ENCODE measurements around the gene PPP2R1B. TPM values are rescaled to one million over a fixed set of nuclear protein-coding genes. Genes with fewer than 3 reads are reported as not detected.

PPP2R1B gene
- total RNA-seq (10 to 100 TPM; 28.1 to 28.8 TPM), polyA plus RNA-seq (ENCODE audit: insufficient read length in 6 of 6) (10 to 100 TPM; 26.4 to 31.5 (median 30.3) TPM)
- long read RNA-seq, donor 1, full-length matches to known transcripts = 3 of 3 reads
- long read RNA-seq, donor 1, partial matches to known transcripts = 0 of 3 reads
- long read RNA-seq, donor 1, other reads (novel, unspliced or antisense) = 0 of 3 reads
- long read RNA-seq, donor 2, full-length matches to known transcripts = 1 of 1 reads
- long read RNA-seq, donor 2, partial matches to known transcripts = 0 of 1 reads
- long read RNA-seq, donor 2, other reads (novel, unspliced or antisense) = 0 of 1 reads
- long read RNA-seq, donor 3, full-length matches to known transcripts = 5 of 30 reads
- long read RNA-seq, donor 3, partial matches to known transcripts = 25 of 30 reads
- long read RNA-seq, donor 3, other reads (novel, unspliced or antisense) = 0 of 30 reads
- long read RNA-seq, donor 4, full-length matches to known transcripts = 7 of 7 reads
- long read RNA-seq, donor 4, partial matches to known transcripts = 0 of 7 reads
- long read RNA-seq, donor 4, other reads (novel, unspliced or antisense) = 0 of 7 reads
- long read RNA-seq, donor 5, full-length matches to known transcripts = 4 of 72 reads
- long read RNA-seq, donor 5, partial matches to known transcripts = 68 of 72 reads
- long read RNA-seq, donor 5, other reads (novel, unspliced or antisense) = 0 of 72 reads
- long read RNA-seq, donor 6, full-length matches to known transcripts = 1 of 34 reads
- long read RNA-seq, donor 6, partial matches to known transcripts = 33 of 34 reads
- long read RNA-seq, donor 6, other reads (novel, unspliced or antisense) = 0 of 34 reads
- long read RNA-seq, donor 7, full-length matches to known transcripts = 1 of 1 reads
- long read RNA-seq, donor 7, partial matches to known transcripts = 0 of 1 reads
- long read RNA-seq, donor 7, other reads (novel, unspliced or antisense) = 0 of 1 reads
- long read RNA-seq, donor 8, full-length matches to known transcripts = 3 of 3 reads
- long read RNA-seq, donor 8, partial matches to known transcripts = 0 of 3 reads
- long read RNA-seq, donor 8, other reads (novel, unspliced or antisense) = 0 of 3 reads
- long read RNA-seq, donor 9 = 0 reads
- long read RNA-seq, donor 10, full-length matches to known transcripts = 3 of 3 reads
- long read RNA-seq, donor 10, partial matches to known transcripts = 0 of 3 reads
- long read RNA-seq, donor 10, other reads (novel, unspliced or antisense) = 0 of 3 reads
- long read RNA-seq, donor 11, full-length matches to known transcripts = 1 of 1 reads
- long read RNA-seq, donor 11, partial matches to known transcripts = 0 of 1 reads
- long read RNA-seq, donor 11, other reads (novel, unspliced or antisense) = 0 of 1 reads
- long read RNA-seq, donor 12, full-length matches to known transcripts = 6 of 48 reads
- long read RNA-seq, donor 12, partial matches to known transcripts = 42 of 48 reads
- long read RNA-seq, donor 12, other reads (novel, unspliced or antisense) = 0 of 48 reads

DNA sequence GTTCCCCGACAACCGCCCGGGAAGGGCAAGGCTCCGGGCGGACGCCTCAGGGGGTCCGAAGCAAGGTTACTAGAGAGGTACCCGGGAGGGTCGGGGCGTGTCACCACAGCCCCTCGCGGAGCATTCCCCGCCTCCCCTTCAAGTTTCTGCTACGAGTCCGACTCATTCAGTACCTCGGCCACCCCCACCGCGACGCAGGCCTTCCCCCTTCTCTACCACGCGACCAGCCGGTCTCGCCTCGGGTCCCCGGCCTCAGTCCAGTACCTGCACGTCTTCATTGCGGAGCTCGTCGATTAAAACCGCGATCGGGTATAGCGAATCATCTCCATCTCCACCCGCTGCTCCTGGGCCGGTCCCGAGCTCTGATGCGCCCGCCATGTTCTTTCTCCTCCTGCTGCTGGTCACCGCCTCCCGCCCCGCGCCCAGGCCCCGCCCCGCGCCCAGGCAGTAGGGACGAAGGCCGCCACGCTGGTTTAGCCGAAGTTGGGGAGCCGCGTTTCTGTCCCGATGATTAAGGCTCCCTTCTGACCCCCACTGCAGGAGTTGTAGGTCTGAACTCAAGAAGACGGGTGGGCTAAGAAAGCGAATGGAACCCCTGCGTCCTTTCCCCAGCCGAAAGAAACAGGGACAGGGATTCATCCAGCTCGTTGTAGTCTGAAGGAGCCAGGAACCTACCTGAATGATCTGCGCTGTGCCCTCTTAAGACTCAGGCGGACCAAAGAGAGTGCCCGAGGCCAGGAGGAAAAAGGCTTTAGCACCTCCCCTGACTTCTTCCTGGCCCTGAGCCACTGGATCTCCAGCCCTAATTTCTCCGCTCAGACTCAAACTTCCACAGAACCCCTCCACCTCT, at the start of gene PPP2R1B:
TSS of gene PPP2R1B (minus strand) at position 406 of the 850 bp plus-strand sequence. CDS start at position 378, 28 bp downstream.
- no peaks in the 10 kb centered on the region for H3K9me3 ChIP-seq
- TF ChIP-seq, protein P1, sequence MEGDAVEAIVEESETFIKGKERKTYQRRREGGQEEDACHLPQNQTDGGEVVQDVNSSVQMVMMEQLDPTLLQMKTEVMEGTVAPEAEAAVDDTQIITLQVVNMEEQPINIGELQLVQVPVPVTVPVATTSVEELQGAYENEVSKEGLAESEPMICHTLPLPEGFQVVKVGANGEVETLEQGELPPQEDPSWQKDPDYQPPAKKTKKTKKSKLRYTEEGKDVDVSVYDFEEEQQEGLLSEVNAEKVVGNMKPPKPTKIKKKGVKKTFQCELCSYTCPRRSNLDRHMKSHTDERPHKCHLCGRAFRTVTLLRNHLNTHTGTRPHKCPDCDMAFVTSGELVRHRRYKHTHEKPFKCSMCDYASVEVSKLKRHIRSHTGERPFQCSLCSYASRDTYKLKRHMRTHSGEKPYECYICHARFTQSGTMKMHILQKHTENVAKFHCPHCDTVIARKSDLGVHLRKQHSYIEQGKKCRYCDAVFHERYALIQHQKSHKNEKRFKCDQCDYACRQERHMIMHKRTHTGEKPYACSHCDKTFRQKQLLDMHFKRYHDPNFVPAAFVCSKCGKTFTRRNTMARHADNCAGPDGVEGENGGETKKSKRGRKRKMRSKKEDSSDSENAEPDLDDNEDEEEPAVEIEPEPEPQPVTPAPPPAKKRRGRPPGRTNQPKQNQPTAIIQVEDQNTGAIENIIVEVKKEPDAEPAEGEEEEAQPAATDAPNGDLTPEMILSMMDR (IDR thresholded peaks at IDR 0.05) = no peak
- no peaks in the 10 kb centered on the region for H3K27me3 ChIP-seq
- peak; percentile 79 to 94 (median 84) for DNase-seq
- H3K36me3 ChIP-seq = peaks cover 0 to 22% of the 10 kb centered on the region in 2 donors
- H3K4me3 ChIP-seq = peak within 1 kb of the TSS; percentile 82 to 99
- peaks cover 13 to 32% of the 10 kb centered on the region in 2 donors for H3K4me1 ChIP-seq
- intact Hi-C loops (cut with DNase I) = no loop called here
- peak; percentile 98 for ATAC-seq
- H3K27ac ChIP-seq = peak within 1 kb of the TSS; percentile 76 to 94

DNA sequence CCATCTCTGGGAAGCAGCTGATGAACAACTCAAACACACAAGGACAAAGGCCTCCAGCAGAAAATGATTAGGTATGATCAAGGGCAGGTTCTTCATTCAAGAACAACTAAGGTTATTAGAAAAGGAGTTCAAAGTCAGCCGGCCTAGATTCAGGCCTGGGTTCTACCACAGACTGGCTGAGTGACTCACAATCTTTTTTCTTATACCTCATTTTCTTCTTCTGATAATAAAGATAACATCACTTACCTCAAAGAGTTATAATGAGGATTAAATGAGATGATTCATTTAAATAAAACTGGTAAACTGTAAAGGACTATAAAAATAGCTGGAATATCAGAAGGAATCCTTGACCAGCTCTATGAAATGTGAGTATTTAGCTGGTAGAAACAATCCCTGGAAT, 49.3 kb upstream of the PPP2R1B start:
- no peak for ATAC-seq
- intact Hi-C loops (cut with DNase I) = no loop called here
- DNase-seq = no peak
- Histone ChIP-seq H3K27ac (no peak overlapping the region), H3K4me3 (no peak overlapping the region), H3K36me3 (no peaks in the 10 kb centered on the region), H3K4me1 (peaks cover 0 to 12% of the 10 kb centered on the region in 2 donors), H3K27me3 (no peaks in the 10 kb centered on the region), H3K9me3 (no peaks in the 10 kb centered on the region)
- TF ChIP-seq, protein P1 (IDR thresholded peaks at IDR 0.05) = no peak

DNA sequence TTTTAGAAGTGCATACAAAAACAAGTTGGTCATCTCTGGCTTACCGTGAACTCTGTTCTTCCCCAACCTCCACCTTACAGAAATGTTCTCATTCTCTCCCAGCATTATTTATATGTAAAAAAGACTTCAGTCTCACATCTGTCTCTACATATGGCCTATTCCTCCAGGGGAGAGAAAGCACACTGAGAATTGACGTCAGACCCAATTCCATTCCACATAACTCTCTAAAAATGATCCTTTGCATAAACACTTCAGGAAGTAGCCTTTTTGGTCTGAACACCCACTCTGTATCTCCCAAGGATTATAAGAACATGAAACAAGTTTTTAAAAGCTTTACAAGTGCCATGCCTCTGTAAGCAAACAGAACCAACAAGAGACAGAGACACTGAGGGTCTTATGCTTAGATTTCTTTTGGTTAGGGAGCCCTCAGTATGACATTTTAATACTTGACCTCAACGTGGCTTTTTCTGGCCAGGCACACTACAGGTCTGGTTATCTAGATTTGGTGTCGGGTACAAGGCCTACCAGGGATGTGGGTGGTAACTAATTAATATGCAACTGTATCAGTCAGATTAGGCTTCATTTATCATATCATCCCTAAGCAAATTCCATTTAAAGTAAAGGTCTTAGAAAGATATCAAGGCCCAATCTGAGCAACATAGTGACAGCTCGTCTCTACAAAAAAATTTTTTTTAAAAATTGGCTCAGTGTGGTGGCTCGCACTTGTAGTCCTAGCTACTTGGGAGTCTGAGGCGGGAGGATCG, 48.5 kb upstream of the PPP2R1B start:
- TF ChIP-seq, protein P1 (IDR thresholded peaks at IDR 0.05) = no peak
- ATAC-seq = peak; percentile 69
- intact Hi-C loops (cut with DNase I) = no loop called here
- H3K36me3 ChIP-seq = no peaks in the 10 kb centered on the region
- H3K9me3 ChIP-seq = no peaks in the 10 kb centered on the region
- no peak for DNase-seq
- no peak overlapping the region for H3K4me3 ChIP-seq
- H3K4me1 ChIP-seq = peaks cover 0 to 5% of the 10 kb centered on the region in 2 donors
- no peaks in the 10 kb centered on the region for H3K27me3 ChIP-seq
- no peak overlapping the region for H3K27ac ChIP-seq

DNA sequence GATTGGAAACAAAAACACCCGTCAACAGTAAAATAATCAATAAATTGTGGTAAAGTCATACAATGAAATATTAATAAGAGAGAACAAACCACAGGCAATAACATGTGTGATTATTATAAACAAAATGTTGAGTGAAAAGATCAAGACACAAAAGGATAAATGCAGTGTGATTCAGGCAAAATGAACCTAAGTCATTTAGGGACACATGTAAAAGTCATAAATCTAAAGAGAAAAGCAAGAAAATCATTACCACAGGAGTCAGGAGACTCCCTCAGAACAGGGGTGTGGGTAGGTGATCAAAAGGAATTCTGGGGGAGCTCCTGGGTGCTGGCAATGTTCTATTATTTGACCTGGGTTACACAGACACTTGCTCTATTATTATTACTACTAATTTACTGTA, 47.9 kb upstream of the PPP2R1B start:
- Histone ChIP-seq H3K27me3 (no peaks in the 10 kb centered on the region), H3K4me1 (no peaks in the 10 kb centered on the region), H3K36me3 (peaks cover 0 to 5% of the 10 kb centered on the region in 2 donors), H3K27ac (no peak overlapping the region), H3K4me3 (no peak overlapping the region), H3K9me3 (no peaks in the 10 kb centered on the region)
- ATAC-seq (no peak), DNase-seq (no peak)
- TF ChIP-seq, protein P1 (IDR thresholded peaks at IDR 0.05) = no peak
- intact Hi-C loops (cut with DNase I) = no loop called here
